NT2/D1 (cell line): ENCODE measurements around the gene TMEM209.

ENCODE experiments used
- SUZ12 ChIP-seq: IDR thresholded peaks from 2 replicates; pipeline ENCODE4 v1.6.1; 2011; ENCODE audit not compliant: insufficient read length, insufficient read depth; ENCODE audit errors: extremely low read depth
- ZNF274 ChIP-seq: IDR thresholded peaks from 2 replicates; pipeline ENCODE4 v1.6.1; 2011; ENCODE audit warnings: mild to moderate bottlenecking, low read depth, low read length

DNA sequence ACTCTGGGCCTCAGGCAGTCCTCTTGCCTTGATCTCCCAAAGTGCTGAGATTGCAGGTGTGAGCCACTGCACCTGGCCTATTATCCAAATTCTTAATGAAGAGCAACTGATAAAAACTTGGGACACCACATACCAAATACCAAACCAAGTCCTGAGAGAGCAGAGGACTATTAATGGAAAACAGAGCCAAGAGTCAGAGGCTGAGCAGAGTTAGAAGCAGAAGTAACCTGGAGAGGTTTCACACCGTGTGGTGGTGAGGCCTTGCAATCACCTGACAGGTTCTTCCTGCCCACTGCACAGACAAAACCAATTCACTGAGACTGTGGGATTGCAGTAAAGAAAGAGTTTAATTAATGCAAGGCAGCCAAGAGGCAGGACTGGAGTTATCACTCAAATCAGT is 18.4 kb upstream of the TMEM209 start:
- no peak for TF ChIP-seq ZNF274
- TF ChIP-seq SUZ12, result no peak
